BJ (cell line): Measurements from ENCODE around the gene RNF150. TPM values are rescaled to one million over a fixed set of nuclear protein-coding genes. Genes with fewer than 3 reads are reported as not detected.

Experiments used
- CTCF ChIA-PET: fragments of 350-600 bp; formaldehyde crosslinking; extraction: SDS; loops from one replicate; lab custom pipeline; 2021; ENCODE audit warnings: antibody characterized with exemption, inconsistent platforms; lab: Yijun Ruan, JAX
- POLR2A ChIA-PET: fragments of 300-600 bp; sonication (Branson Sonifier 250); formaldehyde crosslinking; extraction: SDS; loops from one replicate; lab custom pipeline; 2021; ENCODE audit warnings: antibody characterized with exemption; lab: Charles Lee
- DNase-seq: peaks from one replicate; pipeline ENCODE4 v3.0.0-alpha.2; 2011; ENCODE audit warnings: low read depth
- H3K27me3 ChIP-seq: 2 replicates; pipeline ENCODE4 v1.6.0; 2011; ENCODE audit warnings: low read length; ENCODE audit not compliant: control insufficient read depth, insufficient read depth
- H3K36me3 ChIP-seq: 2 replicates; pipeline ENCODE4 v1.5.1; 2011; ENCODE audit warnings: low read length; ENCODE audit not compliant: control insufficient read depth, insufficient read depth
- H3K4me3 ChIP-seq: 2 replicates; pipeline ENCODE4 v1.5.1; 2011; ENCODE audit warnings: low read depth, mild to moderate bottlenecking, control low read depth, low read length
- polyA plus RNA-seq: library from polyadenylated mRNA; depleted of rRNA; stranded (reverse); fragments of >200 nt; gene quantifications from 2 replicates; pipeline ENCODE4 v1.2.3, GENCODE V29; 2011
- TF ChIP-seq, protein P1 (sequence below): IDR thresholded peaks from 2 replicates; pipeline ENCODE4 v1.5.1; 2011; ENCODE audit warnings: low read depth, mild to moderate bottlenecking, control low read depth, inconsistent platforms, low read length, moderate library complexity; ENCODE audit not compliant: insufficient read depth

Gene RNF150
- polyA plus RNA-seq, 1 experiment = 47.7 TPM

DNA sequence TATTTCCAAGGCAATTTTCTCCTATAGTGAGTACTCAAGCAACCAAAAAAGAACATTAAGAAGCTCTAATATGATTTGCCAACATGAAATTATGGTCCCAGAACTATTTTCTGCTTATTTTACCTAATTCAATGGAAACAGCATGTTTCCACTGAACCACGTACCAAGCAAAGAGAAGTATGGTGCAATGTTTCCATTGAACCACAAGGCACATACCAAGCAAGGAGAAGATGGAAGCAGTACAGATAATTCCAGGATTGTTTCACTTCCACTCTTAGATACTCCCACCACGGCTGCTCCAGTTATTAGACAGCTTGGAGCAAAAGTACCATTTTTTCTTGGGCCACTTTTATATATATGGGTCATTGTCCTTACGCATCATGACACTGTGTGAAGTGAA is 164.9 kb downstream of the RNF150 start:
- Histone ChIP-seq H3K36me3 (no peaks in the 10 kb centered on the region), H3K4me3 (no peak overlapping the region), H3K27me3 (no peaks in the 10 kb centered on the region)
- DNase-seq = no peak
- CTCF ChIA-PET = interaction anchor here (1.0 kb wide), 1 partner anchor 16 kb away, joined by 3 read pairs; no protein-coding TSS in a partner anchor
- POLR2A ChIA-PET = interaction anchor here (0.6 kb wide), 1 partner anchor 9 kb away, joined by 4 read pairs; no protein-coding TSS in a partner anchor
- TF ChIP-seq, protein P1, sequence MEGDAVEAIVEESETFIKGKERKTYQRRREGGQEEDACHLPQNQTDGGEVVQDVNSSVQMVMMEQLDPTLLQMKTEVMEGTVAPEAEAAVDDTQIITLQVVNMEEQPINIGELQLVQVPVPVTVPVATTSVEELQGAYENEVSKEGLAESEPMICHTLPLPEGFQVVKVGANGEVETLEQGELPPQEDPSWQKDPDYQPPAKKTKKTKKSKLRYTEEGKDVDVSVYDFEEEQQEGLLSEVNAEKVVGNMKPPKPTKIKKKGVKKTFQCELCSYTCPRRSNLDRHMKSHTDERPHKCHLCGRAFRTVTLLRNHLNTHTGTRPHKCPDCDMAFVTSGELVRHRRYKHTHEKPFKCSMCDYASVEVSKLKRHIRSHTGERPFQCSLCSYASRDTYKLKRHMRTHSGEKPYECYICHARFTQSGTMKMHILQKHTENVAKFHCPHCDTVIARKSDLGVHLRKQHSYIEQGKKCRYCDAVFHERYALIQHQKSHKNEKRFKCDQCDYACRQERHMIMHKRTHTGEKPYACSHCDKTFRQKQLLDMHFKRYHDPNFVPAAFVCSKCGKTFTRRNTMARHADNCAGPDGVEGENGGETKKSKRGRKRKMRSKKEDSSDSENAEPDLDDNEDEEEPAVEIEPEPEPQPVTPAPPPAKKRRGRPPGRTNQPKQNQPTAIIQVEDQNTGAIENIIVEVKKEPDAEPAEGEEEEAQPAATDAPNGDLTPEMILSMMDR = no peak

DNA sequence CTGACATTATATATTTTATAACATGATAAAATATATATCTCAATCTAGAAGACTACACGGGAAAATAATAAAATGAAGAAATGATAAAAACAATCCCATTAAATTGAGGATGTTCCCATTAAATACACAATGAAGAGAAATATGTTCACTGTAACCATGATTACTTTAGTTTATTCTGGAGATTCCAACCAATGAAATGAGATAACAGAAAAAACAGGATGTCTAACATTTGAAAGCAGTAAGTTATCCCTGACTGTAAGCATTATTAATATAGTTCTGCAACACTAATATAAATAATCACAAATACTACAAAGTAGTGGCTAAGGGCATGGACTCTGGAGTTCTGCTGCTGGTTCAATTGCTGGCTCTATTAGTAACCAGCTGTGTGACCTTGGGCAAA is 169.4 kb downstream of the RNF150 start:
- Histone ChIP-seq H3K4me3 (no peak overlapping the region), H3K36me3 (no peaks in the 10 kb centered on the region; the same call in 1 of the 2 replicates), H3K27me3 (no peaks in the 10 kb centered on the region)
- ChIA-PET CTCF (no interaction called here), POLR2A (no interaction called here)
- DNase-seq = no peak
- TF ChIP-seq, protein P1 = no peak

DNA sequence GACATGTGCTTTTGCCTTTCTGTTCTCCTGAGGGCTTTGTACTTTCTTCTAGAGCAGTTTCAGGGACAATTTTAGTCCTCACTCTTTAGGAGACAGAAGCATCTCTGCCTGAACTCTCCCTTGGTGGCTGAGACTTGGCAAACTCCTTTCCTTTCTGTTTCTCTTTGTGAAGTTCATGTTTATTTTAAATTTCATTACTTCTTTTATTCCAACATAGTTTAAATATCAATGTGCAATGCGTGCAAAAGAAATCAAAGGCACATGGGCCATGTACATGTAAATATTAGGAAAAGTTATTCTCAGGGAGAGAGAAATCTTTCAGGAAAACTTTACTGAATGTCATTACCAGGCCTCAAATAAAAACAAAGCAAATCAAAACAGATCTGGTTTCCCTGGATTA is 177.6 kb downstream of the RNF150 start:
- POLR2A ChIA-PET = no interaction called here
- DNase-seq = no peak
- H3K4me3 ChIP-seq = no peak overlapping the region
- CTCF ChIA-PET = interaction anchor here (0.6 to 1.0 kb wide), 3 partner anchors 9 to 178 kb away, joined by 3 read pairs; partner anchors contain the start of gene RNF150
- H3K36me3 ChIP-seq = no peaks in the 10 kb centered on the region
- TF ChIP-seq, protein P1 = no peak
- H3K27me3 ChIP-seq = no peaks in the 10 kb centered on the region

DNA sequence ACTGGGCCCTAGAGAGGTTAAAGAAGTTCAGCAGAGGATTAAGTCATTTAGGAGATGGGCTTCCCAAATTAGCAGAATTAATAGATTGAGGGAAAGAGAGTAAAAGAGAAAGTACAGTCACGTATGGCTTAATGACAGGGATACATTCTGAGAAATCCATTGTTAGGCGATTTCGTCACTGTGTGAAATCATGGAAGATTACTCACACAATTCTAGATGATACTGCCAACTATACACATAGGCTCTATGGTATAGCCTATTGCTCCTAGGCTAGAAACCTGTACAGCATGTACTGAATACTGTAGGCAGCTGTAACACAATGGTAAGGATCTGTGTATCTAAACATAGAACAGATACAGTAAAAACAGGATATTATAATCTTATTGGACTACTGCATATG is 180.6 kb downstream of the RNF150 start:
- TF ChIP-seq, protein P1 = no peak
- ChIA-PET POLR2A (no interaction called here), CTCF (no interaction called here)
- Histone ChIP-seq H3K36me3 (no peaks in the 10 kb centered on the region), H3K4me3 (no peak overlapping the region), H3K27me3 (no peaks in the 10 kb centered on the region)
- no peak for DNase-seq

DNA sequence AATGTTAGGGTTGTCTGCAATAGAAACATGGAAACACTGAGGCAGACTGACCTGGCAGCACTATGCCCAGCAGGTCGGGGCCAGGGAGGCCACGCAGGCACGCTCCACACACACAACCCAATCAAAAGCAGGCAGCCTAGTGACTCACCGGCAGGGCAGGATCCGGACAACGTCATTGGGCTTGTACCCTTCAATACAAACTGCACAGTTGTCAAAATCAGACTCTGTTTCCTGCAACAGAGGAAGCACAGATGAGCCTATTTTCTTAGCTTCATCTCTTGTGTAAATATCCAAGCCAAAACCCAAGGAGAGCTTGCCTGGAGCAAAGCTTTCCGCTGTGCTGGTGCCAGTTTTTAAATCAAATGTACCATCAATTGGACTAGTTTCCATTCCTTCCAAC is 185.8 kb downstream of the RNF150 start:
- Histone ChIP-seq H3K4me3 (no peak overlapping the region), H3K27me3 (no peaks in the 10 kb centered on the region), H3K36me3 (no peaks in the 10 kb centered on the region)
- ChIA-PET CTCF (interaction anchor here (0.6 kb wide), 1 partner anchor 8 kb away, joined by 3 read pairs; no protein-coding TSS in a partner anchor), POLR2A (no interaction called here)
- TF ChIP-seq, protein P1 = no peak
- no peak for DNase-seq
